ENCODE measurements around the gene RAB10.
"Not testable (repeated sequence)": the region's sequence is repeated elsewhere in the genome, so short reads cannot be mapped to it uniquely, and the experiment has no call there.

Gene RAB10

DNA sequence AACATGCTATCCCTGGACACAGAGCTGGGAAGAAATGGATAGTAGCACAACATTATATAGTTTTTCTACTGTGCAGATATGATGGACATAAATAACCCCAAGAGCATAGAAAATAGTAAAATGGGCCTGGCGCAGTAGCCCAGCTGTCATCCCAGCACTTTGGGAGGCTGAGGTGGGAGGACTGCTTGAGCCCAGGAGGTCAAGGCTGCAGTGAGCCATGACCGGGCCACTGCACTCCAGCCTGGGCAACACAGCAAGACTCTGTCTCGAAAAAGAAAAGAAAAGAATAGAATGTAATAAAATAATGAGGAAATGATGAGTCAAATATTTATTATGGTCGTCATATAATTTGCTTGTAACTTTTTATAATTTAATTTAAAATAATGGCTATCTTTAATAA lies 131.5 kb downstream of the RAB10 start:
- H3K36me3 ChIP-seq (ENCODE audit: control insufficient read depth in 1 of 2, insufficient read depth in 2 of 2, low read length in 2 of 2), result no peaks in the 10 kb centered on the region
- no peaks in the 10 kb centered on the region for H3K4me1 ChIP-seq (ENCODE audit: control insufficient read depth in 1 of 2, insufficient read depth in 2 of 2, low read length in 2 of 2)
- no peak overlapping the region for H3K27ac ChIP-seq (ENCODE audit: low read length)
- no peaks in the 10 kb centered on the region for H3K27me3 ChIP-seq (ENCODE audit: low read depth, low read length)
- no peaks in the 10 kb centered on the region for H3K9me3 ChIP-seq (ENCODE audit: control insufficient read depth in 1 of 2, low read length in 2 of 2)
- no peak overlapping the region for H3K4me3 ChIP-seq (ENCODE audit: low read depth in 1 of 2, low read length in 2 of 2)

DNA sequence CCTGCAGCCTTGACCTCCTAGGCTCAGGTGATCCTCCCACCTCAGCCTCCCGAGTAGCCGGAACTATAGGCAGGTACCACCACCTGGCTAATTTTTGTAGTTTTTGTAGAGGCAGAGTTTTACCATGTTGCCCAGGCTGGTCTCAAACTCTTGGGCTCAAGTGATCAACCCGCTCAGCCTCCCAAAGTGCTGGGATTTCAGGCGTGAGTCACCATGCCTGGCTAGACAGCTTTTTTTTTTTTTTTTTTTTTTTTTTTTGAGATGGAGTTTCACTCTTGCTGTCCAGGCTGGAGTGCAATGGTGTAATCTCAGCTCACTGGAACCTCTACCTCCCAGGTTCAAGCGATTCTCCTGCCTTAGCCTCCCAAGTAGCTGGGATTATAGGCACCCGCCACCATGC lies 132.7 kb downstream of the RAB10 start:
- H3K36me3 ChIP-seq (ENCODE audit: control insufficient read depth in 1 of 2, insufficient read depth in 2 of 2, low read length in 2 of 2); H3K4me1 ChIP-seq (ENCODE audit: control insufficient read depth in 1 of 2, insufficient read depth in 2 of 2, low read length in 2 of 2); H3K27me3 ChIP-seq (ENCODE audit: low read depth, low read length); H3K4me3 ChIP-seq (ENCODE audit: low read depth in 1 of 2, low read length in 2 of 2); H3K9me3 ChIP-seq (ENCODE audit: control insufficient read depth in 1 of 2, low read length in 2 of 2); H3K27ac ChIP-seq (ENCODE audit: low read length): not testable (repeated sequence)

DNA sequence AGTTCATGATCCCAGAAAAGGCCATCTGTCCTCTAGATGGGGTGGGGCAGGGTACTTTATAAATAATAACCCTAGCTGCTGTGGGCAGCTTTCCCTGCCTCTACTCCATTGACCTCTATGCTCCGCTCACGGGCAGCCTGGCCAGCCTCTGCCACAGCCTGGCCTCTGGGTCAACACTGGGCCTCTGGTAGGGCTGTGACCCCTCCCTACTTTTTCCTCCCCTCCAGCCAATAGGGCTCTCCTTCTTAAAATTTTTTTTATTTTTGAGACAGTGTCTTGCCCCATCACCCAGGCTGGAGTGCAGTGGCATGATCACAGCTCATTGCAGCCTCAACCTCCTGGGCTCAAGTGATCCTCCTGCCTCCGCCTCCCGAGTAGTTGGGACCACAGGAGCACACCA lies 134.9 kb downstream of the RAB10 start:
- no peaks in the 10 kb centered on the region for H3K9me3 ChIP-seq (ENCODE audit: control insufficient read depth in 1 of 2, low read length in 2 of 2)
- peaks cover 7% of the 10 kb centered on the region for H3K27me3 ChIP-seq (ENCODE audit: low read depth, low read length)
- no peak overlapping the region for H3K4me3 ChIP-seq (ENCODE audit: low read depth in 1 of 2, low read length in 2 of 2)
- no peak overlapping the region for H3K27ac ChIP-seq (ENCODE audit: low read length)
- no peaks in the 10 kb centered on the region for H3K36me3 ChIP-seq (ENCODE audit: control insufficient read depth in 1 of 2, insufficient read depth in 2 of 2, low read length in 2 of 2)
- H3K4me1 ChIP-seq (ENCODE audit: control insufficient read depth in 1 of 2, insufficient read depth in 2 of 2, low read length in 2 of 2), result peaks cover 0 to 7% of the 10 kb centered on the region in 2 donors

DNA sequence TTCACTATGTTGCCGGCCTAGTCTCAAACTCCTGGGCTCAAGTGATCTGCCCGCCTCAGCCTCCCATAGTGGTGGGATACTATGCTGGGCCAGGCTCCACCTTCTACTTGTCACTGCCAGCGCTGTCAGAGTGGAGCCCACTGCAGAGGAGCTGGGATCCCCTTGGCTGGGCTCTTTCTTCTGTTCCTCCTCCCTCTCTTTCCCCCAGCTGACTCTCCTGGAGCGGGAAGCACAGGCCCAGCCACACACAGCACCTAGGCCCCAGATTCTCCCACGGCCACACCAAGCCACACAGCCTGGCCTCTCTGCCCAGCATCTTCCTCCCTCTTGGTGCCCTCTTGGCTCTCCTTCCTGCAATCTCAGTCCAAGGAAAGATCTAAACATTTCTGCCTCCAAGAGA lies 135.3 kb downstream of the RAB10 start:
- Histone ChIP-seq H3K27ac (ENCODE audit: low read length) (no peak overlapping the region), H3K9me3 (ENCODE audit: control insufficient read depth in 1 of 2, low read length in 2 of 2) (no peaks in the 10 kb centered on the region), H3K27me3 (ENCODE audit: low read depth, low read length) (peaks cover 12% of the 10 kb centered on the region), H3K36me3 (ENCODE audit: control insufficient read depth in 1 of 2, insufficient read depth in 2 of 2, low read length in 2 of 2) (no peaks in the 10 kb centered on the region), H3K4me3 (ENCODE audit: low read depth in 1 of 2, low read length in 2 of 2) (no peak overlapping the region), H3K4me1 (ENCODE audit: control insufficient read depth in 1 of 2, insufficient read depth in 2 of 2, low read length in 2 of 2) (peaks cover 0 to 11% of the 10 kb centered on the region in 2 donors)

DNA sequence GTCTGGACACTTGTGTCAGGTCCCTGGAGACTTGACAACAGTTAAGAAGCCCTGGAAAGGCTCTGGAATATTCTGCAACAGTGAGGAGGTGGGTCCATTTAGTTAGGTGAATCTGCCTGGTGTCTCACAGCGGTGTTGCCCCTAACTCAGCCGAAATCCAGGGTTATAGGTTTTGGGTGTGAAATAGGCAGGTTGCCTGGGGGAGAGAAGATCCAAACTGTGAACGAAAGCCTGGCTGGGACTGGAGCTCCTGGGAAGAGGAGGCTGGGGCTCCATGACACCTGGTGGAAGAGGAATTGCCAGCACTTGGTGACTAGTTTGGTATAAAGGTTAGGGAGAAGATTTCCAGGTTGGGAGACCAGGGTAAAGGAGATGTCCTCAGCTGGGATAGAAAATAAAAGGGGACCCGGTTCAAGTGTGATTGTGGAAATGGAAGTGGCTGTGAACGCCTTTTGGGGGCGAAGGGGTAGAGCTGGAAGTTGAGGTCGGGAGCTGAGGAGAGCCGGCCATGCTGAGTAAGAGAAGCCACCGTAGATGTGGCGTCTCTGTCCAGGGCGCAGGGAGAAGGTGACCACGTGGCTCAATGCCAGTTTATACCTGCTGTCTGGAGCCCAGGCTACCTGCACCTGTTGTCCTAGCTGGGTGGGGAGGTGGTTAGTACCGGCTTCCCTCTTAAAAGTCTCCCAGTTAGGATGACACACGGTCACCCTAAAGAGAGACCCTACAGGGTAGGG lies 136.0 kb downstream of the RAB10 start:
- Histone ChIP-seq H3K36me3 (ENCODE audit: control insufficient read depth in 1 of 2, insufficient read depth in 2 of 2, low read length in 2 of 2) (no peaks in the 10 kb centered on the region), H3K9me3 (ENCODE audit: control insufficient read depth in 1 of 2, low read length in 2 of 2) (no peaks in the 10 kb centered on the region), H3K4me3 (ENCODE audit: low read depth in 1 of 2, low read length in 2 of 2) (no peak overlapping the region), H3K4me1 (ENCODE audit: control insufficient read depth in 1 of 2, insufficient read depth in 2 of 2, low read length in 2 of 2) (peaks cover 0 to 11% of the 10 kb centered on the region in 2 donors), H3K27ac (ENCODE audit: low read length) (no peak overlapping the region), H3K27me3 (ENCODE audit: low read depth, low read length) (peaks cover 17% of the 10 kb centered on the region)

DNA sequence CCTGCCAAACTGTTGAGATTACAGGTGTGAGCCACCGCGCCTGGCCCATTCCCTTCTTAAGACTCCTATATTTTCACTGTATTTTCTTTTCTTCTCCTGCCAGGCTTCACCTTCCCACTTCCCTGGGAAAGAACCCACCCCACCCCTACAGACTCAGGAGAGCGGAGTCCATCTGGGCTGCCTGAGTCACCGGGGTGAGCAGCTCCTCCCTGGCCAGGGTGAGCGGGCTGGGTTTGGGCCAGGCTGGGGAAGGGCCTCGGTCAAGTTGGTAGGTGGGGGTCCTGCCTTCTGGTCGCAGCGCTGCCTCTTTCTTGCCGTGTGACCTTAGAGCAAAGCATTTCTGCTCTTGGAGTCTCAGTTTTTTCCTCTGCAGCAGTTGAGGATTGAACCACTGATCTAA lies 136.9 kb downstream of the RAB10 start:
- H3K36me3 ChIP-seq (ENCODE audit: control insufficient read depth in 1 of 2, insufficient read depth in 2 of 2, low read length in 2 of 2), result no peaks in the 10 kb centered on the region
- peaks cover 0 to 11% of the 10 kb centered on the region in 2 donors for H3K4me1 ChIP-seq (ENCODE audit: control insufficient read depth in 1 of 2, insufficient read depth in 2 of 2, low read length in 2 of 2)
- peaks cover 21% of the 10 kb centered on the region for H3K27me3 ChIP-seq (ENCODE audit: low read depth, low read length)

DNA sequence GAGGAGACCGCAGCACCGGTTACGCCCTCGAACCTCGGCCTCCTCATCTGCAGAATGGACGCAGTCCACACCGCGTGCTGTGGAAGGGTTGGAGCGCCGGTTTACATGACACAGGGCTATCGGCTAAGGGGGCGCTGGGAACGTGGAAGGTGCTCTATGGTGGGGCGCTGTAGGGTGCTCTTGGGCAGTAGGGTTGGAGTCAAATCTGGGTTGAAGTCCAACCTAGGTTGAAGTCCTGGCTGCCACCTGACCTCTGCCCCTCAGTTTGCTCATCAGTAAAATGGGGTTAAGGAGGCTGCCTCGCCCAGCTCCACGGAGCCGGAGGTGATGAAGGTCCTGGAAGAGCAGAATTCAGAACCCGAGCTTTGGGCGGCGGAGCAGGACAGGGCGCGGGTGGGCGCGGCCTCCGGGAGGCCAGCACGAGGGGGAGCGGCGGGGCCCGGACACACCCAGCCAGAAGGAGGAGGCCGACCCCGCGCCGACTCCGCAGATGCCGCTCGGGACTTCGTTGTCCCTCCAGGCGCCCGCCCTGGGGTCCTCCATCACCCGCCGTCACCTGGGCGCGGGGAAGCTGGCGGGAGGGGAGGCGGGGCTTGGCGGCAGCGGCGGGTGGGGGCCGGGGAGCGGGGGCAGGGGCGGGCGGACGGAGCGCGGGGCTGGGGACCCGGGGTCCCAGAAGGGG lies 138.4 kb downstream of the RAB10 start:
- peaks cover 0 to 11% of the 10 kb centered on the region in 2 donors for H3K4me1 ChIP-seq (ENCODE audit: control insufficient read depth in 1 of 2, insufficient read depth in 2 of 2, low read length in 2 of 2)
- H3K27me3 ChIP-seq (ENCODE audit: low read depth, low read length), result peaks cover 21% of the 10 kb centered on the region
- no peaks in the 10 kb centered on the region for H3K36me3 ChIP-seq (ENCODE audit: control insufficient read depth in 1 of 2, insufficient read depth in 2 of 2, low read length in 2 of 2)
- peak overlapping the region in 1 of 2 donors; percentile 34 for H3K4me3 ChIP-seq (ENCODE audit: low read depth in 1 of 2, low read length in 2 of 2)
- H3K27ac ChIP-seq (ENCODE audit: low read length), result no peak overlapping the region
- no peaks in the 10 kb centered on the region for H3K9me3 ChIP-seq (ENCODE audit: control insufficient read depth in 1 of 2, low read length in 2 of 2)

More for the DNA sequence above, 136.9 kb downstream of the RAB10 start:
- Histone ChIP-seq H3K27ac (ENCODE audit: low read length) (no peak overlapping the region), H3K4me3 (ENCODE audit: low read depth in 1 of 2, low read length in 2 of 2) (no peak overlapping the region), H3K9me3 (ENCODE audit: control insufficient read depth in 1 of 2, low read length in 2 of 2) (no peaks in the 10 kb centered on the region)

DNA sequence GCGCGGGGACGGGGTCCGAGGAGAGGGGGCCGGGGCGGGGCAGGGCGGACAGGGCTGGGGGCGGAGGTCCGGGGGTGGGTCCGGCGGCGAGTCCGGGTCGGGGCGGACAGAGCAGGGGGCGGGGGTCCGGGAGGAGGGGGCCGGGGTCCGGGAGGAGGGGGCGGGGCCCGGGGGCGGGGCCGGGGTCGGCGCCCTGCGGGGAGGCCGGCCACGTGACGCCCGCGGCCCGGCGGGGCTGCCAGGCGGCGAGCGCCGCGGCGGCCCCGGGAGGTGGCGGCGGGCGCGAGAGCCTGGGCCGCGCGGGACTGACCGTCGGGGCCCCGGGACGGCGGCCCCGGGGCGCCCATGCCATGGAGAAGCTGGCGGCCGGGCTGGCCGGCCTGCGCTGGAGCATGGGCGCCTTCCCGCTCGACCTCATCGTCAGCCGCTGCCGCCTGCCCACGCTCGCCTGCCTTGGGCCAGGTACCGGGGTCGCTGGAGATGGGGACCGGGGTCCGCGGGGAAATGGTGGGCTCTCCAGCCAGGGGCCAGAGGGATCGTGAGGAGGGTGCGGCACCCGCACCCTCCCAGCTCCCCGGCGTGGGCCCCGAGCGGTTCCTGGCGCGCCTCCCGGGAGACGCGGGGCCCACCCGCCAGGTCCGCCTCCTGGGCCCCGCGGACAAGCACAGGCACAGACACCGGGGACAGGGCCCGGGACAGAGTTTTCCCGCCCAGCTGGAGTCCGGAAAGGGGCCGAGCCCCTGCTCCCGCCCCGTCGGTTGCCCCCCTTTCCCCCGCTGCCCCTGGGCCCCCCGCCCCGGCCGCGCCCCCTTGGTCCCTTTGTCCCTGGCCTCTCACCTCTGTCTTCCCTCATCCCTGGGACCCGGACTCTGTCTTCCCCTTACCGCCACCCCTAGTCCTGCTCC lies 139.2 kb downstream of the RAB10 start, which contains the start of gene GAREM2:
Gene GAREM2 (plus strand): TSS at position 218 of the 905 bp plus-strand sequence. CDS start 133 bp downstream, at position 351.
- peak within 1 kb of the TSS in 1 of 2 donors; percentile 56 for H3K4me3 ChIP-seq (ENCODE audit: low read depth in 1 of 2, low read length in 2 of 2)

DNA sequence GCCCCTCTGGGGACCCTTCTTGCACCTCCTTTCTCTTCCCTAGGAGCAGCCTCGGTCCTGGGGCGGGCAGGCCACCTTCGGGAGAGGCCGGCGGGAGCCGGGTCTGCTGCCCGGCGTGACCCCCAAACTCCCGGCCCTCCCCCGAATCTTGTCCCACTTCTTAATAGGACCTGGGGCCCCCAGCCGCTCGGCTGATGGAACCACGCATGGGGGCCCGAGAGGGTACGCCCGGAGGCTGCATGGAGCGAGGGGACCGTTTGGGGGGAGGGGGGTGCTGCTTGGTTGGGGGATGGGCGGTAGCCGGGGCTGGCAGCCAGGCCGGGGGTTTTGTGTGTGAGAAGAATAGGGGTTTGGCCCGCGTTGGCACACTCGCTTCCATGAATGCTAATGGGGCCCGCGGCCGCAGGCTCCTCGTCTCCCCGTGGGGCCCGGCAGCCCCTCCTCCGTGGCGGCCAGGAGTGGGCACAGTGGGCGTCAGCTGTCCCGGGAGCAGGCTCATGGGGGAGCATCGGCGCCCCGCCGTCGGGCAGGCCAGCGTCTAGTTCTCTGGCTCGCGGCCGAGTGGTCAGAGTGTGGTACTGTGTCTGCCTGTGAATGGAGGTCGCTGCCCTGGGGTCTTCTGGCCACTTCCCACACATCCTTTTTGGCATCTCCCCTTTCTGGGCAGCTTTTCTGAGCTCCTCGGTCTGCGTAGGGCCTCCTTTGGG lies 140.0 kb downstream of the RAB10 start:
- H3K4me3 ChIP-seq (ENCODE audit: low read depth in 1 of 2, low read length in 2 of 2), result peak overlapping the region in 1 of 2 donors; percentile 56
- H3K36me3 ChIP-seq (ENCODE audit: control insufficient read depth in 1 of 2, insufficient read depth in 2 of 2, low read length in 2 of 2), result no peaks in the 10 kb centered on the region
- peaks cover 21% of the 10 kb centered on the region for H3K27me3 ChIP-seq (ENCODE audit: low read depth, low read length)
- H3K4me1 ChIP-seq (ENCODE audit: control insufficient read depth in 1 of 2, insufficient read depth in 2 of 2, low read length in 2 of 2), result peaks cover 0 to 11% of the 10 kb centered on the region in 2 donors
- no peak overlapping the region for H3K27ac ChIP-seq (ENCODE audit: low read length)
- H3K9me3 ChIP-seq (ENCODE audit: control insufficient read depth in 1 of 2, low read length in 2 of 2), result no peaks in the 10 kb centered on the region

More for the DNA sequence above, 139.2 kb downstream of the RAB10 start, which contains the start of gene GAREM2:
- Histone ChIP-seq H3K27ac (ENCODE audit: low read length) (no peak within 1 kb of the TSS), H3K9me3 (ENCODE audit: control insufficient read depth in 1 of 2, low read length in 2 of 2) (no peaks in the 10 kb centered on the region), H3K4me1 (ENCODE audit: control insufficient read depth in 1 of 2, insufficient read depth in 2 of 2, low read length in 2 of 2) (peaks cover 0 to 11% of the 10 kb centered on the region in 2 donors), H3K27me3 (ENCODE audit: low read depth, low read length) (peaks cover 21% of the 10 kb centered on the region), H3K36me3 (ENCODE audit: control insufficient read depth in 1 of 2, insufficient read depth in 2 of 2, low read length in 2 of 2) (no peaks in the 10 kb centered on the region)

DNA sequence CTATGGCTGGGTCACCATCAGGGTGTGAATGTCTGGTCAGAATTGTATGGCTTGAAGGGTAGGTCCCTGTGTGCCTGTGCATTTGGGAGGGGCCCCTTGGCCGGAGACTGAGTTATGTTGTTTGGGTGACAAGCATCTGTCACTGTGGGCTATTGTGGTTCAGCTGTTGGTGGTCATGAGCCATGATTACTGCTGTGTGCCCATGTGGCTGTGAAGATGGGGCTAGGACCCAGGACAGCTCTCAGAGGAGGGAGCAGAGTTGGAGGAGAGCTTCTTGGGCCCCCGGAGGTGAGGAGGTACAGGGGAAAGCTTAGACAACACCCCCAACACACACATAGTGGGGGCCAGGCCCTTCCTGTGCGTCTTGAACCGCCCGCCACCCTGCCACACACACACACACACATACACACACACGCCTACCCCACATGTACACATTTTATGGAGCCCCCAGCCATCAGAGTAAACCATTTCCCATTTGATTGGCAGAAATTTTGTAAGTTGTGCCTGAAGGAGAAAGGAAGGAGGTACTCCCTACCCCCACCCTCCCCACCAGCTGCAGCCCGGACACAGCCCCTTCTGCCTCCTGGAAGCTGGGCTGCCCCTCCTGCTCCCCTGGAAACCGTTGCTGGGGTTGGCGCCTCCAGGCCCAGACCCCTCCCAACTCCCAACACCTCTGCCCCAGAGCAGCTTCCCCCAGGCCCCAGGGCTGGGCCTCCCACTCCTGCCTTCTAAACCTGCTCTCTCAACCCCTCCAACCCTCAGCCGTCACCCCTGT lies 141.0 kb downstream of the RAB10 start:
- Histone ChIP-seq H3K27me3 (ENCODE audit: low read depth, low read length) (peaks cover 21% of the 10 kb centered on the region), H3K4me1 (ENCODE audit: control insufficient read depth in 1 of 2, insufficient read depth in 2 of 2, low read length in 2 of 2) (peaks cover 0 to 18% of the 10 kb centered on the region in 2 donors), H3K9me3 (ENCODE audit: control insufficient read depth in 1 of 2, low read length in 2 of 2) (no peaks in the 10 kb centered on the region), H3K4me3 (ENCODE audit: low read depth in 1 of 2, low read length in 2 of 2) (no peak overlapping the region), H3K36me3 (ENCODE audit: control insufficient read depth in 1 of 2, insufficient read depth in 2 of 2, low read length in 2 of 2) (no peaks in the 10 kb centered on the region), H3K27ac (ENCODE audit: low read length) (no peak overlapping the region)

All from muscle layer of duodenum (tissue), 2 donors.